ENCODE results near the gene AASS. TPM values are rescaled to one million over a fixed set of nuclear protein-coding genes. Genes with fewer than 3 reads are reported as not detected.
A peak's percentile ranks its signal among the peaks of the same experiment; 100 is the strongest.

Gene AASS
- total RNA-seq, 1 experiment from 2014 or later, result 0.91 TPM

GRCh38 chr7:122092964-122093797 lies 50.9 kb downstream of the AASS start:
- CTCF ChIA-PET, result interaction anchor here (0.5 to 0.6 kb wide), 5 partner anchors 14 to 437 kb away, joined by 3 to 5 read pairs (median 3); partner anchors contain the start of gene FEZF1

GRCh38 chr7:122082670-122083069 lies 61.4 kb downstream of the AASS start:
- H4K20me1 ChIP-seq (ENCODE audit: low read length), result no peaks in the 10 kb centered on the region
- H3K4me3 ChIP-seq (ENCODE audit: low read length), result no peak overlapping the region
- ATAC-seq (no peak), DNase-seq (no peak)
- ChIA-PET POLR2A (ENCODE audit: unreplicated experiment) (no interaction called here), CTCF (no interaction called here)
- no peaks in the 10 kb centered on the region for H3K27me3 ChIP-seq (ENCODE audit: low read length)
- BruUV-seq (replicated peaks), result no TSS peak
- intact Hi-C loops (cut with micrococcal nuclease), result no loop called here
- no peaks in the 10 kb centered on the region for H3K9me2 ChIP-seq (replicated peaks; ENCODE audit: low read length)
- no peaks in the 10 kb centered on the region for H3K4me1 ChIP-seq (ENCODE audit: insufficient read depth, low read length)
- H3K36me3 ChIP-seq (ENCODE audit: low read depth, low read length), result no peaks in the 10 kb centered on the region
- no peak overlapping the region for H3K27ac ChIP-seq (ENCODE audit: low read length)
- no peak overlapping the region for H3K9ac ChIP-seq (ENCODE audit: low read length)
- H3K79me2 ChIP-seq (ENCODE audit: low read length), result no peaks in the 10 kb centered on the region
- TF ChIP-seq EZH2 (IDR thresholded peaks at IDR 0.05; ENCODE audit: low read length, unreplicated experiment), result no peak
- TF ChIP-seq CTCF (conservative IDR thresholded peaks at IDR 0.05; ENCODE audit: low read depth, low read length), result no peak
- no peak for TF ChIP-seq EZH2phosphoT487 (IDR thresholded peaks at IDR 0.05; ENCODE audit: borderline replicate concordance, low read length)
- H3F3A ChIP-seq (ENCODE audit: low read length, unreplicated experiment), result no peaks in the 10 kb centered on the region
- no peak overlapping the region for H2AFZ ChIP-seq (ENCODE audit: low read length)
- H3K4me2 ChIP-seq (ENCODE audit: low read length), result no peak overlapping the region
- H3K9me3 ChIP-seq (ENCODE audit: low read length), result no peaks in the 10 kb centered on the region

More at GRCh38 chr7:122092964-122093797, 50.9 kb downstream of the AASS start:
- DNase-seq, result peak; percentile 71
- no TSS peak for BruUV-seq (replicated peaks)
- Histone ChIP-seq H3K9me3 (ENCODE audit: low read length) (no peaks in the 10 kb centered on the region), H3K4me2 (ENCODE audit: low read length) (no peak overlapping the region), H3K27me3 (ENCODE audit: low read length) (no peaks in the 10 kb centered on the region), H3K9me2 (replicated peaks; ENCODE audit: low read length) (no peaks in the 10 kb centered on the region), H3K4me3 (ENCODE audit: low read length) (no peak overlapping the region), H2AFZ (ENCODE audit: low read length) (no peak overlapping the region), H3K36me3 (ENCODE audit: low read depth, low read length) (no peaks in the 10 kb centered on the region), H3K27ac (ENCODE audit: low read length) (no peak overlapping the region), H4K20me1 (ENCODE audit: low read length) (no peaks in the 10 kb centered on the region), H3F3A (ENCODE audit: low read length, unreplicated experiment) (no peaks in the 10 kb centered on the region), H3K9ac (ENCODE audit: low read length) (no peak overlapping the region), H3K4me1 (ENCODE audit: insufficient read depth, low read length) (no peaks in the 10 kb centered on the region), H3K79me2 (ENCODE audit: low read length) (no peaks in the 10 kb centered on the region)
- no peak for TF ChIP-seq EZH2 (IDR thresholded peaks at IDR 0.05; ENCODE audit: low read length, unreplicated experiment)
- TF ChIP-seq CTCF (conservative IDR thresholded peaks at IDR 0.05; ENCODE audit: low read depth, low read length), result peak; percentile 83
- ATAC-seq, result peak; percentile 50
- intact Hi-C loops (cut with micrococcal nuclease), result loop anchor here (1.0 to 2.0 kb wide), 2 partner anchors 126 to 436 kb away; no protein-coding TSS in a partner anchor
- POLR2A ChIA-PET (ENCODE audit: unreplicated experiment), result no interaction called here

- H3F3A ChIP-seq (ENCODE audit: low read length, unreplicated experiment), result no peaks in the 10 kb centered on the region
Observed at GRCh38 chr7:122082160-122082559, 61.9 kb downstream of the AASS start.

More at GRCh38 chr7:122082160-122082559, 61.9 kb downstream of the AASS start:
- H3K36me3 ChIP-seq (ENCODE audit: low read depth, low read length), result no peaks in the 10 kb centered on the region
- H4K20me1 ChIP-seq (ENCODE audit: low read length), result no peaks in the 10 kb centered on the region
- no peak overlapping the region for H3K4me3 ChIP-seq (ENCODE audit: low read length)
- no peaks in the 10 kb centered on the region for H3K4me1 ChIP-seq (ENCODE audit: insufficient read depth, low read length)
- intact Hi-C loops (cut with micrococcal nuclease), result no loop called here
- BruUV-seq (replicated peaks), result no TSS peak
- no peaks in the 10 kb centered on the region for H3K79me2 ChIP-seq (ENCODE audit: low read length)
- TF ChIP-seq EZH2 (IDR thresholded peaks at IDR 0.05; ENCODE audit: low read length, unreplicated experiment) (no peak), CTCF (conservative IDR thresholded peaks at IDR 0.05; ENCODE audit: low read depth, low read length) (no peak), EZH2phosphoT487 (IDR thresholded peaks at IDR 0.05; ENCODE audit: borderline replicate concordance, low read length) (no peak)
- ATAC-seq (no peak), DNase-seq (no peak)
- no peak overlapping the region for H2AFZ ChIP-seq (ENCODE audit: low read length)
- no peak overlapping the region for H3K27ac ChIP-seq (ENCODE audit: low read length)
- ChIA-PET CTCF (no interaction called here), POLR2A (ENCODE audit: unreplicated experiment) (no interaction called here)
- no peaks in the 10 kb centered on the region for H3K9me2 ChIP-seq (replicated peaks; ENCODE audit: low read length)
- no peaks in the 10 kb centered on the region for H3K27me3 ChIP-seq (ENCODE audit: low read length)
- H3K9ac ChIP-seq (ENCODE audit: low read length), result no peak overlapping the region
- no peak overlapping the region for H3K4me2 ChIP-seq (ENCODE audit: low read length)
- no peaks in the 10 kb centered on the region for H3K9me3 ChIP-seq (ENCODE audit: low read length)
